Measurements from ENCODE around the gene P2RY8.
"Not testable (repeated sequence)": the region's sequence is repeated elsewhere in the genome, so short reads cannot be mapped to it uniquely, and the experiment has no call there.

Gene P2RY8

DNA sequence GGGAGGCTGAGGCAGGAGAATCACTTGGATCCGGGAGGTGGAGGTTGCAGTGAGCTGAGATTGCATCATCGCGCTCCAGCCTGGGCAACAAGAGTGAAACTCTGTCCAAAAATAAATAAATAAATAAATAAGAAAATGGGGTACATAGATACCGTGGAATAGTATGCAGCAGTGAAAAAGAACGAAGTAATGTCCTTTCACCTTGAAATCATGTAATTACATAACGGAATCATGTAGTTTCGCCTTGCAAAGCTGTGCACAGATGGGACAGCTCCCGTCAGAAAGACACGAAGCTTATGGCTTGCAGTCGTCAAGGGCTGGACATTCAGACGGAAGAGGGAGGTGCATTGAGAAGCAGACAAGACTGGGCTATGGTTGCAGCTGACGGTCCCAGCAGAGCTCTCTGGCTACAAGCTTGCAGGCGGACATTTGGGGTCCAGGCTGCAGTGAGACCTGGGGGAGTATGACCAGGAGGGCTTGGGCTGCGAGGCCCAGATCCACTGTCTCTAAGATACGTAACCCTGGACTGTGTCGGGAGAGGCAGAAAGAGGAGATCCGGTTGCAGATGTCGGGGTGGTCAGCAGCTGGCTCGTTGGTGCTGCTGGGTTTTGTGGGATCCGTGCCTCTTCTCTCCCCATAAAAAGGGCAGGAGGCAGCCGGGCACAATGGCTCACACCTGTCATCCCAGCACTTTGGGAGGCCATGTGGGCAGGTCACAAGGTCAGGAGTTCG lies 6.2 kb upstream of the P2RY8 start:
- Histone ChIP-seq H3K27ac (replicated peaks) (no peak overlapping the region), H3K4me3 (replicated peaks; ENCODE audit: insufficient read depth, low read length) (no peak overlapping the region), H3K27me3 (ENCODE audit: insufficient read depth, poor library complexity, severe bottlenecking) (no peaks in the 10 kb centered on the region)
- DNase-seq (ENCODE audit: low read depth in 1 of 2, low spot score in 1 of 2) = no peak
- TF ChIP-seq GABPA (IDR thresholded peaks at IDR 0.05; ENCODE audit: low read depth) (no peak), SPI1 (IDR thresholded peaks at IDR 0.05; ENCODE audit: borderline replicate concordance, low read depth) (no peak), POLR2AphosphoS5 (IDR thresholded peaks at IDR 0.05; ENCODE audit: low read depth) (no peak)
- TF ChIP-seq, protein P1, sequence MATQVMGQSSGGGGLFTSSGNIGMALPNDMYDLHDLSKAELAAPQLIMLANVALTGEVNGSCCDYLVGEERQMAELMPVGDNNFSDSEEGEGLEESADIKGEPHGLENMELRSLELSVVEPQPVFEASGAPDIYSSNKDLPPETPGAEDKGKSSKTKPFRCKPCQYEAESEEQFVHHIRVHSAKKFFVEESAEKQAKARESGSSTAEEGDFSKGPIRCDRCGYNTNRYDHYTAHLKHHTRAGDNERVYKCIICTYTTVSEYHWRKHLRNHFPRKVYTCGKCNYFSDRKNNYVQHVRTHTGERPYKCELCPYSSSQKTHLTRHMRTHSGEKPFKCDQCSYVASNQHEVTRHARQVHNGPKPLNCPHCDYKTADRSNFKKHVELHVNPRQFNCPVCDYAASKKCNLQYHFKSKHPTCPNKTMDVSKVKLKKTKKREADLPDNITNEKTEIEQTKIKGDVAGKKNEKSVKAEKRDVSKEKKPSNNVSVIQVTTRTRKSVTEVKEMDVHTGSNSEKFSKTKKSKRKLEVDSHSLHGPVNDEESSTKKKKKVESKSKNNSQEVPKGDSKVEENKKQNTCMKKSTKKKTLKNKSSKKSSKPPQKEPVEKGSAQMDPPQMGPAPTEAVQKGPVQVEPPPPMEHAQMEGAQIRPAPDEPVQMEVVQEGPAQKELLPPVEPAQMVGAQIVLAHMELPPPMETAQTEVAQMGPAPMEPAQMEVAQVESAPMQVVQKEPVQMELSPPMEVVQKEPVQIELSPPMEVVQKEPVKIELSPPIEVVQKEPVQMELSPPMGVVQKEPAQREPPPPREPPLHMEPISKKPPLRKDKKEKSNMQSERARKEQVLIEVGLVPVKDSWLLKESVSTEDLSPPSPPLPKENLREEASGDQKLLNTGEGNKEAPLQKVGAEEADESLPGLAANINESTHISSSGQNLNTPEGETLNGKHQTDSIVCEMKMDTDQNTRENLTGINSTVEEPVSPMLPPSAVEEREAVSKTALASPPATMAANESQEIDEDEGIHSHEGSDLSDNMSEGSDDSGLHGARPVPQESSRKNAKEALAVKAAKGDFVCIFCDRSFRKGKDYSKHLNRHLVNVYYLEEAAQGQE (IDR thresholded peaks at IDR 0.05; ENCODE audit: insufficient replicate concordance, low read depth) = no peak
- TF ChIP-seq, protein P2, sequence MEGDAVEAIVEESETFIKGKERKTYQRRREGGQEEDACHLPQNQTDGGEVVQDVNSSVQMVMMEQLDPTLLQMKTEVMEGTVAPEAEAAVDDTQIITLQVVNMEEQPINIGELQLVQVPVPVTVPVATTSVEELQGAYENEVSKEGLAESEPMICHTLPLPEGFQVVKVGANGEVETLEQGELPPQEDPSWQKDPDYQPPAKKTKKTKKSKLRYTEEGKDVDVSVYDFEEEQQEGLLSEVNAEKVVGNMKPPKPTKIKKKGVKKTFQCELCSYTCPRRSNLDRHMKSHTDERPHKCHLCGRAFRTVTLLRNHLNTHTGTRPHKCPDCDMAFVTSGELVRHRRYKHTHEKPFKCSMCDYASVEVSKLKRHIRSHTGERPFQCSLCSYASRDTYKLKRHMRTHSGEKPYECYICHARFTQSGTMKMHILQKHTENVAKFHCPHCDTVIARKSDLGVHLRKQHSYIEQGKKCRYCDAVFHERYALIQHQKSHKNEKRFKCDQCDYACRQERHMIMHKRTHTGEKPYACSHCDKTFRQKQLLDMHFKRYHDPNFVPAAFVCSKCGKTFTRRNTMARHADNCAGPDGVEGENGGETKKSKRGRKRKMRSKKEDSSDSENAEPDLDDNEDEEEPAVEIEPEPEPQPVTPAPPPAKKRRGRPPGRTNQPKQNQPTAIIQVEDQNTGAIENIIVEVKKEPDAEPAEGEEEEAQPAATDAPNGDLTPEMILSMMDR (IDR thresholded peaks at IDR 0.05; ENCODE audit: insufficient read depth, low read length) = no peak

DNA sequence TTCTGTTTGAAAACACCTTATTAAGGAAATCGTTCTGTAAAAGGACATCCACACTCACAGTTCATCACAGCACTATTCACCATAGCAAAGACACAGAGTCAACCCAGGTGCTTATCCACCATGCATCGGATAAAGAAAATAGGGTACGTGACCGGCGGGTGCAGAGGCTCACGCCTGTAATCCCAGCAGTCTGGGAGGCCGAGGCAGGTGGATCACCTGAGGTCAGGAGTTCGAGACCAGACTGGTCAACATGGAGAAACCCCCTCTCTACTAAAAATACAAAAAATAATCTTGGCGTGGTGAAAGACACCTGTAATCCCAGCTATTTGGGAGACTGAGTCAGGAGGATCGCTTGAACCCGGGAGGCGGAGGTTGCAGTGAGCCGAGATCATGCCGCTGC lies 2.2 kb upstream of the P2RY8 start:
- not testable (repeated sequence) for DNase-seq (ENCODE audit: low read depth in 1 of 2, low spot score in 1 of 2); H3K27ac ChIP-seq (replicated peaks); H3K4me3 ChIP-seq (replicated peaks; ENCODE audit: insufficient read depth, low read length); H3K27me3 ChIP-seq (ENCODE audit: insufficient read depth, poor library complexity, severe bottlenecking)

DNA sequence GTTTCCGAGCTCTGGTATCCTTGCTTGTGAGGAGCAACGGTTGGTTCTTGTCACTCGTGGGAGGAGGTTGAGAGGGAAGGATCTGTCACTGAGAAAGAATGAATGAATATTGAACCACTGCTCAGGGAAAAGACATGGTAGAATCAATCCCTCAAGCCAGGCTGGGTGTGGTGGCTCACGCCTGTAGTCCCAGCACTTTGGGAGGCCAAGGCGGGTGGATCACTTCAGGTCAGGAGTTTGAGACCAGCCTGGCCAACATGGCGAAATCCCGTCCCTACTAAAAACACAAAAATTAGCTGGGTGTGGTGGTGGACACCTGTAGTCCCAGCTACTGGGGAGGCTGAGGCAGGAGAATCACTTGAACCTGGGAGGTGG lies 718 bp upstream of the P2RY8 start:
- H3K27me3 ChIP-seq (ENCODE audit: insufficient read depth, poor library complexity, severe bottlenecking); DNase-seq (ENCODE audit: low read depth in 1 of 2, low spot score in 1 of 2): not testable (repeated sequence)
- H3K4me3 ChIP-seq (replicated peaks; ENCODE audit: insufficient read depth, low read length) = peak overlapping the region; percentile 25
- H3K27ac ChIP-seq (replicated peaks) = peak overlapping the region; percentile 97

DNA sequence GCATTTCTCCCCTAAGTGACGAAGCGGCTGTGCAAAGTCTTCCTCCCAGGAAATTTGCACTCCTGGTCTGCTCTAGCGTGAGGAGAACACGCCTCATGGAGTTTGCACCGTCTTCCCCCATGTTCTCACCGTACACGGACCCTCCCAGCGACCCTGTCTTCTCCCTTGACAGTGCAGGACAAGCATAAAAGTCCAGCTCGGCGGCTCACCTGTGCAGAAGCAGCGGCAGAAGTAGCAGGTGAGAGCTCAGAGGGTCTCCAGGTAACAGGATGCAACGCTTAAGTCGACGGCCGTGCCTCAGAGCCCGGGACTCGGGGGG lies 314 bp downstream of the P2RY8 start:
- Histone ChIP-seq H3K27me3 (ENCODE audit: insufficient read depth, poor library complexity, severe bottlenecking) (no peaks in the 10 kb centered on the region), H3K27ac (replicated peaks) (peak overlapping the region; percentile 97), H3K4me3 (replicated peaks; ENCODE audit: insufficient read depth, low read length) (peak overlapping the region; percentile 60)
- TF ChIP-seq GABPA (IDR thresholded peaks at IDR 0.05; ENCODE audit: low read depth) = no peak
- TF ChIP-seq, protein P2 (IDR thresholded peaks at IDR 0.05; ENCODE audit: insufficient read depth, low read length) = no peak
- no peak for TF ChIP-seq POLR2AphosphoS5 (IDR thresholded peaks at IDR 0.05; ENCODE audit: low read depth)
- TF ChIP-seq, protein P1 (IDR thresholded peaks at IDR 0.05; ENCODE audit: insufficient replicate concordance, low read depth) = no peak
- no peak for TF ChIP-seq SPI1 (IDR thresholded peaks at IDR 0.05; ENCODE audit: borderline replicate concordance, low read depth)
- DNase-seq (ENCODE audit: low read depth in 1 of 2, low spot score in 1 of 2) = peak in 1 of 2 experiments; percentile 7
